PFSK-1 (cell line): ENCODE data around the gene VTN.

Experiments used
- FOXP2 ChIP-seq: optimal IDR thresholded peaks from 2 replicates; pipeline ENCODE3; 2011; ENCODE audit warnings: borderline replicate concordance, control low read depth, inconsistent platforms; ENCODE audit not compliant: insufficient read depth; ENCODE audit errors: extremely low read length, extremely low read depth
- POLR2AphosphoS5 ChIP-seq: IDR thresholded peaks from 2 replicates; pipeline ENCODE4 v1.6.1; 2012; ENCODE audit warnings: low read depth, mild to moderate bottlenecking, control low read depth, low read length, moderate library complexity
- SIN3A ChIP-seq: IDR thresholded peaks from 2 replicates; pipeline ENCODE4 v1.6.1; 2012; ENCODE audit warnings: mild to moderate bottlenecking, low read length, moderate library complexity, borderline replicate concordance; ENCODE audit not compliant: insufficient read depth
- TAF1 ChIP-seq: IDR thresholded peaks from 2 replicates; pipeline ENCODE4 v1.6.1; 2012; ENCODE audit warnings: low read length, control low read depth, borderline replicate concordance; ENCODE audit not compliant: insufficient read depth
- TF ChIP-seq, protein P1 (sequence below), 2 experiments: IDR thresholded peaks; 2 replicates each; pipeline versions ENCODE4 v1.6.1 to v1.8.0; 2011 to 2012; ENCODE audit warnings: low read depth in 2 of 2, low read length in 2 of 2, control low read depth in 1 of 2, inconsistent platforms in 1 of 2, mild to moderate bottlenecking in 1 of 2, moderate library complexity in 1 of 2; ENCODE audit not compliant: insufficient read depth in 1 of 2

The VTN gene

DNA sequence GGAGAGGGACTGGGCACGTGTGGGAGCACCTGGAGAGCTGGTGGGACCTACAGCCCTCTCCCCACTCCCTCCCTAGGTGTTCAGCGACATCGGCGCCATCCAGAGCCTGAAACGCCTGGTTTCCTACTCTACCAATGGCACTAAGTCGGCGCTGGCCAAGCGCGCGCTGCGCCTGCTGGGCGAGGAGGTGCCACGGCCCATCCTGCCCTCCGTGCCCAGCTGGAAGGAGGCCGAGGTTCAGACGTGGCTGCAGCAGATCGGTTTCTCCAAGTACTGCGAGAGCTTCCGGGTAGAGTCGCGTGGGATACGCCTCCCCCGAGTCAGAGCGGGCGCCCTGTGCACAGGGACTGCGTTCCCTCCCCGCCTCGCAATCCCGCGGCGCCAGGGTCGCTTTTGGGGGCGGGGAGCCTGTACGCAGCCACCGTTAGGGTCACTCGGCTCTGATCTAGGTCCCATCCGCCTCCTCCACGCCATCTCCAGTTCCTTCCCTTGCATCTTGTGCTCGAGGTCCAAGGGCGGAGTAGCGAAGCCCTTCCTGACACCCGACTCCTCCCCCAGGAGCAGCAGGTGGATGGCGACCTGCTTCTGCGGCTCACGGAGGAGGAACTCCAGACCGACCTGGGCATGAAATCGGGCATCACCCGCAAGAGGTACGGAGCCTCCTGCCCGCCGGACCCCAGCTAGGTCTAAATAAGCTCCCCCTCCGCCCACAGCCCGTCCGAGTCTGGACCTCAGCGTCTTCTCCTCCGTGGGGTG lies 14.4 kb upstream of the VTN start:
- no peak for TF ChIP-seq FOXP2
- no peak for TF ChIP-seq POLR2AphosphoS5
- TF ChIP-seq TAF1, result no peak
- no peak for TF ChIP-seq SIN3A
- TF ChIP-seq, protein P1, sequence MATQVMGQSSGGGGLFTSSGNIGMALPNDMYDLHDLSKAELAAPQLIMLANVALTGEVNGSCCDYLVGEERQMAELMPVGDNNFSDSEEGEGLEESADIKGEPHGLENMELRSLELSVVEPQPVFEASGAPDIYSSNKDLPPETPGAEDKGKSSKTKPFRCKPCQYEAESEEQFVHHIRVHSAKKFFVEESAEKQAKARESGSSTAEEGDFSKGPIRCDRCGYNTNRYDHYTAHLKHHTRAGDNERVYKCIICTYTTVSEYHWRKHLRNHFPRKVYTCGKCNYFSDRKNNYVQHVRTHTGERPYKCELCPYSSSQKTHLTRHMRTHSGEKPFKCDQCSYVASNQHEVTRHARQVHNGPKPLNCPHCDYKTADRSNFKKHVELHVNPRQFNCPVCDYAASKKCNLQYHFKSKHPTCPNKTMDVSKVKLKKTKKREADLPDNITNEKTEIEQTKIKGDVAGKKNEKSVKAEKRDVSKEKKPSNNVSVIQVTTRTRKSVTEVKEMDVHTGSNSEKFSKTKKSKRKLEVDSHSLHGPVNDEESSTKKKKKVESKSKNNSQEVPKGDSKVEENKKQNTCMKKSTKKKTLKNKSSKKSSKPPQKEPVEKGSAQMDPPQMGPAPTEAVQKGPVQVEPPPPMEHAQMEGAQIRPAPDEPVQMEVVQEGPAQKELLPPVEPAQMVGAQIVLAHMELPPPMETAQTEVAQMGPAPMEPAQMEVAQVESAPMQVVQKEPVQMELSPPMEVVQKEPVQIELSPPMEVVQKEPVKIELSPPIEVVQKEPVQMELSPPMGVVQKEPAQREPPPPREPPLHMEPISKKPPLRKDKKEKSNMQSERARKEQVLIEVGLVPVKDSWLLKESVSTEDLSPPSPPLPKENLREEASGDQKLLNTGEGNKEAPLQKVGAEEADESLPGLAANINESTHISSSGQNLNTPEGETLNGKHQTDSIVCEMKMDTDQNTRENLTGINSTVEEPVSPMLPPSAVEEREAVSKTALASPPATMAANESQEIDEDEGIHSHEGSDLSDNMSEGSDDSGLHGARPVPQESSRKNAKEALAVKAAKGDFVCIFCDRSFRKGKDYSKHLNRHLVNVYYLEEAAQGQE (IDR thresholded peaks at IDR 0.05; ENCODE audit: insufficient read depth in 1 of 2, low read depth in 2 of 2, low read length in 2 of 2), result no peak

DNA sequence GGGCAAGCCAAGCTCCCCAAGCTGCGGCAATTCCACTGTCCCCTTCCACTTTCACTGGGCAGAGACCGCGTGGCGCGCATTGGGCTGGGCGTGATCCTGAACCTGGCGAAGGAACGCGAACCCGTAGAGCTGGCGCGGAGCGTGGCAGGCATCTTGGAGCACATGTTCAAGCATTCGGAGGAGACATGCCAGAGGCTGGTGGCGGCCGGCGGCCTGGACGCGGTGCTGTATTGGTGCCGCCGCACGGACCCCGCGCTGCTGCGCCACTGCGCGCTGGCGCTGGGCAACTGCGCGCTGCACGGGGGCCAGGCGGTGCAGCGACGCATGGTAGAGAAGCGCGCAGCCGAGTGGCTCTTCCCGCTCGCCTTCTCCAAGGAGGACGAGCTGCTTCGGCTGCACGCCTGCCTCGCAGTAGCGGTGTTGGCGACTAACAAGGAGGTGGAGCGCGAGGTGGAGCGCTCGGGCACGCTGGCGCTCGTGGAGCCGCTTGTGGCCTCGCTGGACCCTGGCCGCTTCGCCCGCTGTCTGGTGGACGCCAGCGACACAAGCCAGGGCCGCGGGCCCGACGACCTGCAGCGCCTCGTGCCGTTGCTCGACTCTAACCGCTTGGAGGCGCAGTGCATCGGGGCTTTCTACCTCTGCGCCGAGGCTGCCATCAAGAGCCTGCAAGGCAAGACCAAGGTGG lies 11.2 kb upstream of the VTN start:
- TF ChIP-seq, protein P1 (IDR thresholded peaks at IDR 0.05; ENCODE audit: insufficient read depth in 1 of 2, low read depth in 2 of 2, low read length in 2 of 2), result no peak
- no peak for TF ChIP-seq FOXP2
- no peak for TF ChIP-seq TAF1
- TF ChIP-seq SIN3A, result no peak
- no peak for TF ChIP-seq POLR2AphosphoS5

DNA sequence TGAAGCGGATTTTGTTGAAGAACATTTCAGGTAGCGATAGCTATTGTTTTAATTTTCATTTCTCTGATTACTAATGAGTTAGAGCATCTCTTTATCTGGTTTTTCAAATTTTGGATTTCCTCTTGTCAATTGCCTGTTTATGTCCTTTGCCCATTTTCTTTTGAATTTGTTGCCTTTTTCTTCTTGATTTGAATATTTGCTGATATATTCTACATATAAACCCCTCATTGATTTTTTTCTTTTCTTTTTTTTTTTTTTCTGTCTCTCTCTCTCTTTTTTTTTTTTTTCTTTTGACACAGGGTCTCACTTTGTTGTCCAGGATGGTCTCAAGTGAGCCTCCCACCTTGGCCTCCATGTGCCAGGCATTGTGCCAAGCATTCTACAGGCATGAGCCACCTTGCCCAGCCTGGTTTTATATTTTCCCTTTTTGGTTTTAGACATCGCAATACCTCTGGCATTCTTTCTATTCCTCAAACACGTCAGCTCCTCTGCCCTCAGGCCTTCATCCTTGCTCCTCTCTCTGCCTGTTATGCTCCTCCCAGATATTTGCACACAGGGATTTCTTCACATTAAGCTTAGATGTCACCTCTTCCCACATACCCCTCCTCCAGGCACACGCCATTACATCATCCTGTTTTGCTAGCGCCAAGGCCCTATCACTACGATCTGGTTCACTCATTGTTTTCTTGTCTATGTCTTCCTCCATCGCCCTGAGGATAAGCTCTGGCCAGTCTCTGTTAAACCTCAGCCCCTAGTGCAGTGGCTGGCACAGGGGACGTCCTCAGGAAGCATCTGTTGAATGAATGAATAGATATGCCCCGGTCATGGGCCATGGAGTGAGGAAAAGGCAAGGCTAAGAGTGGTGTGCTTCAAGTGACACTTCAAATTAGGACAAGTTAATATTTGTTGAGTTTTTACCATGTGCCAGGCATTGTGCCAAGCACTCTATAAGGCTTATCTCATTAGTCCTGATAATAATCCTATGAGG lies 10.0 kb upstream of the VTN start:
- TF ChIP-seq TAF1 (no peak), POLR2AphosphoS5 (peak; percentile 37; the same call in 1 of the 2 replicates), FOXP2 (no peak), SIN3A (peak; percentile 48; the same call in 1 of the 2 replicates)
- TF ChIP-seq, protein P1 (IDR thresholded peaks at IDR 0.05; ENCODE audit: insufficient read depth in 1 of 2, low read depth in 2 of 2, low read length in 2 of 2), result peak in 1 of 2 experiments; percentile 67; a peak in 1 of 4 replicates

DNA sequence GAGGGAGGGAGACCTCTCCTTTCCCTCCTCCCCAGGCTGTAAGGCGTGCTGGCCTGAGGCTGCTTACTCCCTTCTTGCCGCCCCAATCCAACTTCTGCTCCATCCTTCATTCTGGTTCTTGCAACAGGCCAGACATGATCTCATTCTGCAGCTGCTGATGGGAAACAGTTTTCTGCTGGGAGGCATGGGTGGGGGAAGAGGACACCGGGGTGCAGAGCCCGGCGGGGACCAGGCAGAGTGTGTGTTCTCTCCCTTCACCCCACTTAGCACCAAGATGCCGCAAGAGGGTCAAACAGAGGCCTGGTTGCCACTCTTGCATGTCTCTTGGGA lies 2.8 kb upstream of the VTN start:
- TF ChIP-seq SIN3A (no peak), POLR2AphosphoS5 (no peak), FOXP2 (no peak), TAF1 (no peak)
- TF ChIP-seq, protein P1 (IDR thresholded peaks at IDR 0.05; ENCODE audit: insufficient read depth in 1 of 2, low read depth in 2 of 2, low read length in 2 of 2), result no peak; a peak in 1 of 4 replicates
